ENCODE data around the gene RBMY1D.
"Not testable (repeated sequence)": the region's sequence is repeated elsewhere in the genome, so short reads cannot be mapped to it uniquely, and the experiment has no call there.

RBMY1D gene

DNA sequence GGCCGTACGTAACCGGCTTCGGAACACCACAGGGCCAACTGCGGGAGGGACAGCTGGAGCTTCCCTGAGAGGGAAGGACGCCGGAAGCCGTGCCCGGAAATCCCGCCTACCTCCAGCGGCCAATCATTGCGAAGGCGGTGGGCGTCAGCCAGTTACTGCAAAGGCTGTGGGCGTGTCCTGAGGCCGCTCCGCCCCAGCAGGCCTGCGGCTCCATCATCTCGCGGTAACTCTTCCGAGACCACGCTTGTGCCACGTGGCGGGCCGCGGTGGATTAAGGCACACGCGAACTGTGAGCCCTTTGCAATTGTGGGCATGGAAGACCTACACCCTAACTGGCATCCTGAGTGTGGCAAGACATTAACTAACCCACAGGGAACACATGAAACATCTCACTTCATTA, at the start of gene RBMY1D:
TSS of gene RBMY1D (minus strand) at position 101 of the 400 bp plus-strand sequence. CDS start 2,013 bp downstream, outside the sequence.
- not testable (repeated sequence) for DNase-seq

DNA sequence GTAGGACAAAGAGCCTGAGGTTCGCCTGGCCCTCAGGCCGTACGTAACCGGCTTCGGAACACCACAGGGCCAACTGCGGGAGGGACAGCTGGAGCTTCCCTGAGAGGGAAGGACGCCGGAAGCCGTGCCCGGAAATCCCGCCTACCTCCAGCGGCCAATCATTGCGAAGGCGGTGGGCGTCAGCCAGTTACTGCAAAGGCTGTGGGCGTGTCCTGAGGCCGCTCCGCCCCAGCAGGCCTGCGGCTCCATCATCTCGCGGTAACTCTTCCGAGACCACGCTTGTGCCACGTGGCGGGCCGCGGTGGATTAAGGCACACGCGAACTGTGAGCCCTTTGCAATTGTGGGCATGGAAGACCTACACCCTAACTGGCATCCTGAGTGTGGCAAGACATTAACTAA, 23.6 kb upstream of the RBMY1D start, which contains the start of gene RBMY1E:
TSS of gene RBMY1E (minus strand) at position 101 of the 400 bp plus-strand sequence. CDS start 1,978 bp downstream, outside the sequence.
- not testable (repeated sequence) for DNase-seq

DNA sequence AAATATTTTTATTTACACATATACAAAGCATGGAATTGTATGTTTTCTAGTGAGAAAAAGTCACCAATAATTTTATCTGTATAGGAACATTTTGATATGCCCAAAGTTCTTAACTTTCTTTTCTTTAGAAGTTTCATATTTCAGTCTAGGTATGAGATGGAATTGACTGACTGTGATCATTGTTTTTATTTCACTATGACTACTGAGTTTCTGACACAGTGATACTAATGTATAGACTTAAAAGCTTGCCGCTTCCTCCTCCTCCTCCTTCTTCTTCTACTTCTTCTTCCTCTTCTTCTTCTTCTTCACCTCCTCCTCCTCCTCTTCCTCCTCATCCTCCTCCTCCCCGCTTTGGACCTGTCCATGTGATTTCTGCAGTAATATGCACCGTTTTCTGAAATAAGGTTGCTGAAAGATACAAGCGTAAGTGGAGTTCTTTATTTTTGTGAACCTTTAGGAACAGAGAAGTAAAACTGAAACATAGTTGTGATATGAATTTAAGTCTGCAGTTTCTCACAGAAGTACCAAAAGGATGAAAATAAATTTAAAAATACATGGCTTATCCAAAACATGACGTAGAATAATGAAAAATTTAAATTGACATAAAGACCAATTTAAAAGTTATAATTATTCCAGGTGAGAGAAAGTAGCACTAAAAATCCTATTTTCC, 24.8 kb downstream of the RBMY1D start:
- not testable (repeated sequence) for DNase-seq

DNA sequence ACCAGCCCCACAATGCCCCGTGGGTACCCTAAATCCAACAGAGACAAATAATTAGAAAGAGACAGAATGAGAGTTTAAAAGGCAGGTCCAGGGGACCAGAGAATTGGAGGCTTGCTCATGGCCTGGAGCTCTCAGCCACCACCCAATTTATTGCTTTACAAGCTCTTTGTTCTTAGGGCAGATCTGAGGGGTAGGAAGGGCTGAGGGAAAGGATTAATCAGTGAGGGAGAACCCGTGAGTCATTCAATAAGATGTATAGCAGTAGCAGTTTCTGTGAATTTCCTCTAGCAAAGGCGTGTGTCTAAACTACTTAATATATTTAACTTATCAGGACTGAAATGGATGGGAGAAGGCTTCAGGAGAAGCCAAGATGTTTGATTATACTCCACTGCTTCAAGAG, 48.8 kb downstream of the RBMY1D start:
- no peak for DNase-seq

DNA sequence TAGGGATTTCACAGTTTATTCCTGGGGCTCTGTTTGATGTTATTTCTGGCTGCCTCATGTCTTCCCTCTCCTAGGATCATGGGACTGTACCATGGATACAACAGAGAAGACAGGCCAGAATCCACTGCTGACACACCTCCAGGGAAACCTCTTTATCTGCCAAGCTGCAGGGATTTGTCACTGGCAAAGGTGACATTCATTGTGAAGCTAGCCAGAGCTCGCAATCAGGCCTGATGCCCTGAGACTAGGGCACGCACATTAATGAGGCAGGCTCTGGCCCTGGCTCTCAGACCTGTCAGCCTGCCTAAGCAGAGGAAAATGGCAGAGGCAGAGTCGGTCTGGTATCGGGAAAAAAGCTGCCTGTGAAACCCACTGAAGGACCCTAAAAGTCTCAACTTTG, 52.2 kb downstream of the RBMY1D start:
- no peak for DNase-seq

DNA sequence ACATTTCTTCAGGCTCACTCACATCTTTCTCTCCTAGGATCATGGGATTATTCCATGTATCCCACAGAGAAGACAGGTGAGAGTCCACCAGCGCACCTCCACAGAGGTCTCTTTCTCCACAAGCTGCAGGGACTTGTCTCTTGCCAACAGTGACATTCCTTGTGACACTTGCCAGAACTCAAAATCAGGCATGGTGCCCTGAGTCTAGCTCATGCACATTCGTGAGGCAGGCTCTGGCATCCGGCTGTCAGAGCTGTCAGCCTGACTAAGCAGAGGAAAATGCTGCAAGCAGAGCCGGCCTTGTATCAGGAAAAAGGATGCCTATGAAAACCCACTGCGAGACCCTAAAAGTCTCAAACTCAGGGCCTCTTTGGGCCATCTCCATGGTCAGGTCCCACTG, 54.8 kb downstream of the RBMY1D start:
- no peak for DNase-seq

DNA sequence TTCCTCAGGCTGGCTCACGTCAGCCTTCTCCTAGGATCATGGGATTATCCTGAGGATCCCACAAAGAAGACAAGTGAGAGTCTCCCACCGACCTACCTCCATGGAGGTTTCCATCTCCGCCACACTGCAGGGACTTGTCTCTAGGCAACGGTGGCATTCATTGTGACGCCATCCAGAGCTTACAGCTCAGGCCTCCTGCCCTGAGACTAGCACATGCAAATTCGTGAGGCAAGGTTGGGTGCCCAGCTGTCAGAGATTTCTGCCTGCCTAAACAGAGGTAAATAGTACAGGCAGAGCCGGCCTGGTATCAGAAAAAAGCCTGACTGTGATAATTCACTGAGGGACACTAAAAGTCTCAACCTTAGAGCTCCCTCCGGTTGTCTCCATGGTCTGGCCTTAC, 58.0 kb downstream of the RBMY1D start:
- DNase-seq, result no peak

DNA sequence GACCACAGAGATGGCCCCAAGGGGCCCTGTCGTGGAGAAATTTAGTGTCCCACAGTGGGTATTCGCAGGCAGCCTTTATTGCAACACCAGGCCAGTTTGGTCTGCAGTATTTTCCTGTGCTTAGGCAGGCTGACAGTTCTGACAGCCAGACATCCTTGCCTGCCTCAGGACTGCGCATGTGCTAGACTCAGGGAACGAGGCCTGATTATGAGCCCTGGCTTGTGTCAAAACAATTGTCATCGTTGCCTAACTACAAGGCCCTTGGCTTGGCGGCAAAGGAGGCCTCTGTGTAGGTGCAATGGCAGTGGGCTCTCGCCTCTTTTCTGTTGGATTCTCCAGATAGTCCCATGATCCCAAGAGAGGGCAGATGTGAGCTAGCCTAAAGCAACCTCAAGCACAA, 59.3 kb downstream of the RBMY1D start:
- DNase-seq, result no peak
